ENCODE results near the gene OPCML.

OPCML gene

DNA sequence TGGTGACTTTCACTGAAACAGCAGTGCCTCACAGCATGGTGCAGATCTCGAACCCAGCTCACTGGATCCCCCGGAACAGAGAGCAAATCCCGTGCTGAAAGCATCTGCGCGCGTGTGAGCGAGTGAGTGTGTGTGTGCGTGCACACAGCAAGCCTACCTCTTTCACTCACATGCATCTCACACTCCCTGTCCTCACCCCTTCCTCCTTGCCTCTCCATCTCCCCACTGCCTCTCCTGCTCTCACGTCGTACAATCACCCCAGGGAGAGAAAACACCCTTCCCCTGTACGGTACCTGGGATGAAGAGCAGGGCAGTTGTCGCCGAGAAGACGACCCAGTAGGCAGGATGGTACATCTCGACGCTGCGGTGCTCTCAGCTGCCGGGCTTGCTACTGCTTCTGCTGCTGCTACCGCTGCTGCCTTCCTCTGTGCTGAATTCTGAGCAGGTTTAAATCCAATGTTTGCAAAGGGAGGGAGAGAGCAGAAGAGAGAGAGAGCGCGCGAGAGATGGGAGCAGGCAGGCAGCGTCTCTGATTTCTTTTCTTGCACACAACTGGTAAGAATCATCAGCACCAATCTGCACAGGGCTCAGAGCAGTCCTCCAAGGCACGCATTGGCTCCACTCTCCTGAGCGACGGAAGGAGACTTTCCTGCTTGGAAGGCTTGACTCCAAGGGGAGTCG lies at the start of gene OPCML:
Gene OPCML, minus strand, starts transcription at position 531 of the 681 bp plus-strand sequence.
- FAIRE-seq, result no peak

GRCh38 chr11:133581091-133581490 lies 48.8 kb upstream of the OPCML start:
- no peak for FAIRE-seq

GRCh38 chr11:133579165-133580031 lies 47.1 kb upstream of the OPCML start:
- FAIRE-seq, result no peak

DNA sequence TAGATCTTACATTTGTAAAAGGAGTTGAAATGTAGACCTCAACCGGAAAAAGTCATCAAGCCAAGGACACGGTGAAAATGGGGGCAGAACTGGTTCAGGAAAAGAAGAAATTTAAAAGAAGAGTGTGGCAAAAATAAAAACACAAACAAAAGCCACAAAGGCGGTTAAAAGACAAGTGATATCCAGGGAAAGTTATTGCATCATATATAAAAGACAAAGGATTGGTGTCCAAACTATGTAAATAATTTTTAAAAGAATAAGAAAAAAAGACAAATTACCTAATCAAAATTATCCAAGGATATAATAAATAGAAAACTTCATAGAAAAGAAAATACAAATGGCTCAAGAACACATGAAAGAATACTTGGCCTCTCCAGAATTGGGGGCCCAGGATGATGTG lies 45.1 kb upstream of the OPCML start:
- no peak for FAIRE-seq

DNA sequence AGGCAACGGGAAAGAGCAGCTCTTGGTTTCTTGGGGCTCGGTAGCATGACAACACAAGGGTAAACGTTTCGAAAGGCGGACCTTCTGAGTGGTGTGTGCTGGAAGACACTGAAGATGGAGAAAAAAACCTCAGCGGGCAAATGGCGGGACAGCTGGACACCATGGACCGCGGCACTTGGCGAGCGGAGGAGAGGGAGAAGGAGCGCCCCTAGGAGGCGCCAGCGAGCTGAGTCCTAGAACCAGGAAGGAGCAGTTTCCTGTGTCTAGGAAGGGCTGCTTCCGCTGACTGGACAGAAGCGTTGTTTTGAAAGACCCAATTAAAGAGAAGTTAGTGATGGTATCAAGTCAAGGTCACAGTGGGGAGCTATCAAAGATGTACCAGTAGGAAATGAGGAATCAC lies 44.0 kb upstream of the OPCML start:
- FAIRE-seq, result no peak

DNA sequence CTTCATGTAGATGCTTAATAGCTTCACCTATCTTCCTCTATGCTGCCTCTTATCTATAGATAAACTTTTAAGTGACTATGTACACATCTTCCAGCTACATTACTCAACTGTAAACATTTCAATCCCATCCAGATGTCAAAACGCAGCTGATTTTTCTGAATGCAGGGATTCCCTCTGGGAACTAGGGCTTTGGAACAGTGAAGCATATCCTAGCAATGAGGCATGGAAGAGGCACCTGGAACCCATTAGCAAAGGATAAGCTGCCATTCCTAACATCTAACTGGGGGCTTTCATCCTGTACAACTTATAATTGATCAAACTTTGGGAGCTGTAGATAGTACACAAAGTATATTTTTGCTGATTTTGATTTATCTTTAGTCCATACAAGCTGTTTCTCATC lies 40.8 kb upstream of the OPCML start:
- no peak for FAIRE-seq

DNA sequence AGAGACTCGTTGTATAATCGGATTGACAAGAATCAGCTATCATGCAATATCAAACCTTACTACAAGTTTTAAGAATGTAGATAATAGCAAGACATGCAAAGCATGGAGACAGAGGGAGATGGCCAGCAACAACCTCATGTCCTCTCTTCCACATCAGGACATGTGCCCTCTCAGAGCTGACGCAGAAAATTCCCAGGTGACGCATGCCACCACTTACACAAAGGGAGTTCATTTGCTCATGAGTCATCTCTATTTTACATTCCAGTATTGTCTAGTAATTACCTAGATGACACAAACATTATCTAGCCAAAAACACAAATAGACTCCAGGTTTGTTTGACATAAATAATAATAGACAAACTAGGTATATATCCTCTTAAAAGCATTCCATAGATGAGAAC lies 38.1 kb upstream of the OPCML start:
- no peak for FAIRE-seq

GRCh38 chr11:133563505-133564025 lies 31.3 kb upstream of the OPCML start:
- no peak for FAIRE-seq

DNA sequence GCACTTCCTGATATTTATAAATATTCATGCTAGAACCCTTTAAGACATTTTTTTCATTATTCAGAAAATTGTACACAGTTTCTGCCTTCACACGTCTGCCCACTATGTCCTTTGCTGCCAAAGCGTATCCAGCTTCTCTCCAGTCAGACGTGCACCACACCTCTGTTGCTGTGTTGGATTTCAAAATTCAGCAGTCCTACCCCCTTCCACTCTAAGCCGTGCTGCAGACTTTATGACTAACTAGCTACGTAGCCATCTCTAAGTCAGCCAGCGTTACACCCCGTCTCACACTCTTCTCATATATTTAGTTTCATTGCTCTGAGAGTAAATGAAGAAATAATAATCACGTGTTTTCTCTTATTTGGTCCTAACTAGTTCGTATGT lies 28.2 kb upstream of the OPCML start:
- no peak for FAIRE-seq

GRCh38 chr11:133559833-133560471 lies 27.7 kb upstream of the OPCML start:
- no peak for FAIRE-seq

GRCh38 chr11:133559382-133559781 lies 27.1 kb upstream of the OPCML start:
- no peak for FAIRE-seq

DNA sequence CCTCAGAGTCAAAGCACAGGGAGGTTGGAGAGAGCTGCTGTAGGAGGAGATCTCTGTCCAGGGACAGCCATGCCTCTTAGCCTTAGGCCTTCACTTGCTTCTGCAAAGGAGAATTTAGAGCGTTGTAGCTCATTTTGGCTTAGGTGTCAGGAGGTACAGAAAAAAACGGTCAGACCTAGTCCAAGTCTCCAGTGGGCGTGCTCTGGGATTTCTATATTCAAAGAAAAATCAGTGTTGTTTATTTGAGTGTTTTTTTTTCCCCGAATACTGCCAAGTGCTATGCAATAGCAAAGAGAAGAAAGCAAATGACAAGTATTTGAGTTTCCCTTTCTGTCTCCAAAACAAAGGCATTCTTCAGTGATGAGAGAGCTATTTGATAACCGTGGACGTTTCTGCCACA lies 22.7 kb upstream of the OPCML start:
- FAIRE-seq, result no peak

DNA sequence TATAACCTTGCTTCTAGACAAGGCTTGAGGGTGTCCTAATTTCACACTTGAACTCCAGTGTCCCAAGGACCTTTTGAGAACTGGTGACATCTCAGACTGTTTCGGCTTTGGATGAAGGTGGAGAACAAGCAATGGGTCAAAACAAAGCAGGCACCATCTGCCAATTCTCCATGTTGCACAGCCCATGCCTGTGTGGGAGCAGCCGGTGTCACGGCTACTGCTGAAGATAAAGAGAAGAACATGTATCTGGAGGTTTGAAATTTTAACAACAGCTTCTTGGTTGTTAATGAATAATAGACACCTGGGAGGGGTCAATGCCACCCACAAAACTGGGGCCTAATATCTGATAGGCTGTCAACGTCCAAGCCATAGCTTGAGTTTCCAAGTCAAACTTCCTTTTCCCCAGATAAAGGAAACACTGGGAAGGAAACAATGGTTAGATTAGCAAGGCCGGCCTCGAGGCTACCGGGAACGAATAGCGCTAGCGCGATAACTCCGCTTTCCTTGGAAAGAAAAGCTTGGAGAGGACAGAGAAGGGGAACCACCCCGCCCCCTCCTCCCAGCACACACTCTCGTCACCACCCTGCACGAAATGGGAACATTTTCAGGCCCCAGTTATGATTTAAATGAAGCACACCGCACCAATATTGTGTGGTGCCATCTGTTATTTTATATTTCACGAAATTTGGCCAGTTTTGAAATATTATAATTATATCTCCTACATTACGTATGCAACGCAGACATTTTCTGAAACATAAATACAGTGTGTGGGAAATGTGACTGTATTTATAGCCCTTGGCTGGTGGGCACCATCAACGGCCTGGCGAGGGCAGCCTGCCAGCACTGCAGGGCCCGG lies 21.8 kb upstream of the OPCML start:
- no peak for FAIRE-seq

- no peak for FAIRE-seq
These were observed 20.6 kb upstream of the OPCML start for GRCh38 chr11:133552938-133553337.

DNA sequence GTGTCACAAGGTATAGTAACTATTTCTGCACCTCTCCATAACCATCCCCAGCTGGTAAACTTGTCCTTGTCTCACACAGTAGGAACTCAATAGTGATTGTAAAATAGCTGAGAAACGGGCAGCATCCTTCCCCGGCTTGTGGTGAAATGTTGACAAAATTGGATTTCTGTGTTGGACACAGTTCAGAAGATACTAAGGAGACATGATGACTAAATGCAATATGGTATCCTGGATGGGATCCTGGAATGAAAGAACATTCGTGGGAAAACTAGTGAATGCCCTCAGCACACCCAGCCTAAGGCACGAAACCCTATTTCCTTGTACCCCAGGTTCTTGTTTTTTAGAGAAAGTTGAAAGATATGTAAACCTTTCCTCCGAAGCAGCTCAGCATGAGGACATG lies 18.8 kb upstream of the OPCML start:
- FAIRE-seq, result no peak

DNA sequence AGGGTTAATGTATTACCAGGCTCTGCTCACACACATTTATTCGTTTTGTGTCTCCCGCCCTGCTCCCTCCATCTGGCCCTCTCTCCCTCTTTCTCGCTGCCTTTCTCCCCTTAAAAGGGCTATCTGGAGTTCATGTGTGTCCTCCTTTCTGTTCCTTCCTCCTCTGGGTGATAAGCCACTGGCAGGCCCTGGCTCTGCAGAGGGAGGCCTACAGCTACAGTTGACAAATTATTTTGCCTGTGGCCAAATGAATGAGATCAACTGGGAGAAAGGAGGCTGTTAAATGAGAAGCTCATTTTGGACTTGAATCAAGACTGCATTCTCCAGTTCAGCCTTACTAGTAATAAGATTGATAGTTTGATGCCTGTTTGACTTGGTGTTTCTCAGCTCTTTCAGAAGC lies 17.5 kb upstream of the OPCML start:
- FAIRE-seq, result no peak

DNA sequence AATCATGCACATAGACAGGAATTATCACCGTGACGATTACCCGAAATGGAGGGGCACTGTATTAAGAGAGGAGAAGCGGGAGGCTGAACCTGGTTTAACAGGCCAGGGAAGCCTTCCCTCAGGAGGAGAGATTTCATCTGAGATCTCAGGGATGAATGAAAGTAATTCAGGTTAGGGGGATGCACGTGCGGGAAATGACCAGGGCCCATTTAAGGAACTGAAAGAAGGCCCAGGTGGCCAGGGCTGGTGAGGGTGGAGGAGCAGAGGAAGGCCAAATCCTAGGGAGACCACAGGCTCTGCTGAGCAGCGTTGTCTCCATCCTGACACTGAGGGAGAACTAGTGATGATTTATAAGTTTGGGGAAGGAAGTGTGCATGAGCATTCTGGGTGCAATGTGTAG lies 16.3 kb upstream of the OPCML start:
- no peak for FAIRE-seq

DNA sequence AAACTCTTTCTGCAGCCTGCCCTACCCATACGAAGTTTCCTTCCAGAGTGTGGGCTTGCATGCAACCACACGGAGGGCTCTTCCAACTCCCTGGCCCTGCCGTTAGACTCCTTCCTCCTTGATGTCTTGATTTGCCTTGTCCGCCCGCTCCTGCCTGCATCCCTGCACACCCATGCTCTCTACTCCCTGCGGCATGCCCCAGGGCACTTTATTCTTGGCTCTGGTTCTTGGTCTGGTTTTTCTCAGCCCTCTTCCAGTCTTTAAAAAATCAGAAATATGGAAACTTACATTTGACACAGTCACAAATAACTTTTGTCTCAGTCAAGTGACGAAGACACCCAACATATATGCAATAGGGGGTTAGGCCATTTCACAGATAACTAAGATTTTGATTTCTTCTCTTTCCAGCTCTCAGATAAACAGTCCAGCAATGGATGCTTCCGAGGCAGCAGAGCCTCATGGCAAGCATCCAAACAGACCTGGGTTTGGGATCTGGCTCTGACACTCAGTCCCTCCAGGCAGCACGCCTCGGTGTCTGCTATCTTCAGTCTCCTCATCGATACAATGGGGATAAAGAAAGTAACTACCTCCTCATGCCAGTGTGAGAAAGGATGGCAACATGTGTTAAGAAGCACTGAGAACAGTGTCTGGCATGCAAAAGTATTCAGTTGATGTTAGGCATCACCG lies 15.7 kb upstream of the OPCML start:
- FAIRE-seq, result no peak

DNA sequence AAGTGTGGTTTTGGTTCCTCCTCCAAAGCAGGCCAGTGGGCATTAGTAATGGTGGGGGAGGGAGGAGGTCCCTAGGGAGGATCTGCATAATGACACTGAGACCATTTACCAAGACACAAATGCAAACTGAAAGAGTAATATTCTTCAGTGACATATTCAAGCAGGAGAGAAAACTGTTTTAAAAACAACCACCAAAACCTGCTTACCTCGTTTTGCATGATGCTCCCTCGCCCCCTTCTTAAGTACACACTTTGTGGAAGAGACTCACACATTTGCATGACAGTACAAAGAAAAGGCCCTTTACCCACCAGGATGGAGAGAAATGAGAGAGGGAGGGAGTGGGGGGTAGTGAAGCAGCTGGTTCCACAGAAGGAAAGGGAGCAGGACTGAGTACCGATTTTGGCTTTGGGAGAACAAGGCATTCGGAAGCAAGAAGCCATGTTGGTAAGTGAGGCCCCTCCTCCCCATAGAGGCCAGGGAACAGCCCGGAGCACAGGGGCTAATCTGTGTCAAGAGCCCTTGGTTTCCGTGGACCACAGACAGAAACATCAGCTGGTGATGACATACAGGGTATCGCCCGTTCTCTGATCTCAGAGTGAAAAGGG lies 13.0 kb upstream of the OPCML start:
- no peak for FAIRE-seq

GRCh38 chr11:133541720-133542095 lies 9.4 kb upstream of the OPCML start:
- no peak for FAIRE-seq

- FAIRE-seq, result no peak
These were observed 8.9 kb upstream of the OPCML start for GRCh38 chr11:133541021-133541719.

All from TTC549 (cell line).